H1 (cell line): ENCODE results near the gene STT3B. TPM values are rescaled to one million over a fixed set of nuclear protein-coding genes. Genes with fewer than 3 reads are reported as not detected.

Experiments used
- CTCF ChIA-PET: fragments of 300-600 bp; sonication (Branson Sonifier 250); formaldehyde crosslinking; loops from one replicate; lab custom pipeline; 2021; ENCODE audit not compliant: partially characterized antibody; lab: Charles Lee
- POLR2A ChIA-PET: fragments of 300-600 bp; sonication (Branson Sonifier 250); formaldehyde crosslinking; loops from one replicate; lab custom pipeline; 2021; ENCODE audit warnings: inconsistent platforms; ENCODE audit not compliant: partially characterized antibody; lab: Charles Lee
- DNase-seq, 2 experiments: peaks; one replicate each; pipeline versions ENCODE4 v3.0.0 to v3.0.0-alpha.2; 2010 to 2022; ENCODE audit warnings: low spot score in 2 of 2, low read depth in 1 of 2, mixed read lengths in 1 of 2
- FAIRE-seq: peaks from 2 replicates; lab custom pipeline; 2011; peaks lifted over from hg19 to GRCh38; lab: Jason Lieb, UNC
- H2AFZ ChIP-seq: 2 replicates; pipeline ENCODE4 v1.8.1; 2012; ENCODE audit warnings: low read length, inconsistent platforms
- H2AK5ac ChIP-seq: 2 replicates; pipeline ENCODE4 v1.6.1; 2013; ENCODE audit warnings: low read depth, low read length
- H2BK120ac ChIP-seq: replicated peaks from 2 replicates; pipeline ENCODE3; 2013; ENCODE audit warnings: low read depth, low read length, inconsistent platforms
- H2BK12ac ChIP-seq: 2 replicates; pipeline ENCODE4 v1.6.1; 2013; ENCODE audit warnings: low read depth, low read length
- H2BK15ac ChIP-seq: 2 replicates; pipeline ENCODE4 v1.6.1; 2013; ENCODE audit warnings: low read length
- H2BK20ac ChIP-seq: 2 replicates; pipeline ENCODE4 v1.6.1; 2013; ENCODE audit warnings: low read length
- H2BK5ac ChIP-seq: 2 replicates; pipeline ENCODE4 v1.6.1; 2013; ENCODE audit warnings: low read depth, low read length
- H3K14ac ChIP-seq: 2 replicates; pipeline ENCODE4 v1.6.1; 2013; ENCODE audit warnings: inconsistent platforms; ENCODE audit not compliant: insufficient read length
- H3K18ac ChIP-seq: 2 replicates; pipeline ENCODE4 v1.6.1; 2013; ENCODE audit warnings: low read length; ENCODE audit errors: extremely low read depth
- H3K23ac ChIP-seq: 2 replicates; pipeline ENCODE4 v1.6.1; 2013; ENCODE audit warnings: inconsistent platforms; ENCODE audit not compliant: insufficient read length
- H3K23me2 ChIP-seq: 2 replicates; pipeline ENCODE4 v1.6.1; 2013; ENCODE audit warnings: low read depth, low read length
- H3K27ac ChIP-seq: 2 replicates; pipeline ENCODE4 v1.6.1; 2011; ENCODE audit warnings: low read depth, low read length, inconsistent platforms
- H3K27me3 ChIP-seq, 4 experiments: replicated peaks in 1 of 4; 1 replicate in 1 of 4; 2 replicates in 3 of 4; pipeline versions ENCODE4 v1.6.1 to v1.8.1; 2011 to 2013; ENCODE audit warnings: low read length in 3 of 4, mild to moderate bottlenecking in 3 of 4, inconsistent platforms in 2 of 4, mixed read lengths in 2 of 4, moderate library complexity in 1 of 4; ENCODE audit not compliant: control insufficient read depth in 3 of 4, insufficient read depth in 3 of 4; ENCODE audit errors: extremely low read depth in 1 of 4
- H3K36me3 ChIP-seq, 4 experiments: 2 replicates each; pipeline versions ENCODE4 v1.6.1 to v1.8.1; 2011 to 2013; ENCODE audit warnings: mild to moderate bottlenecking in 4 of 4, low read length in 3 of 4, moderate library complexity in 2 of 4, control low read depth in 1 of 4, inconsistent platforms in 1 of 4; ENCODE audit not compliant: insufficient read depth in 4 of 4, control insufficient read depth in 2 of 4
- H3K4ac ChIP-seq: replicated peaks from 2 replicates; pipeline ENCODE3; 2013; ENCODE audit warnings: low read length, low read depth, mixed read lengths, inconsistent platforms; ENCODE audit not compliant: insufficient read length
- H3K4me1 ChIP-seq, 4 experiments: replicated peaks in 1 of 4; 1 replicate in 1 of 4; 2 replicates in 3 of 4; pipeline versions ENCODE4 v1.6.1 to v1.8.1; 2011 to 2013; ENCODE audit warnings: low read length in 3 of 4, inconsistent platforms in 2 of 4, mixed read lengths in 1 of 4; ENCODE audit not compliant: insufficient read depth in 4 of 4, control insufficient read depth in 3 of 4
- H3K4me2 ChIP-seq, 2 experiments: 2 replicates each; pipeline versions ENCODE4 v1.6.1 to v1.8.1; 2011 to 2013; ENCODE audit warnings: low read depth in 2 of 2, low read length in 2 of 2, control low read depth in 1 of 2, inconsistent platforms in 1 of 2, mild to moderate bottlenecking in 1 of 2; ENCODE audit not compliant: insufficient read depth in 1 of 2
- H3K4me3 ChIP-seq, 4 experiments: fragments of 200-600, 300-600 bp in 1 of 4; sonication (generic), shearing (Covaris generic), sonication (Bioruptor Twin) in 1 of 4; 2 replicates each; pipeline versions ENCODE4 v1.5.1 to v1.8.1; 2011 to 2016; ENCODE audit warnings: low read length in 4 of 4, low read depth in 3 of 4, control low read depth in 2 of 4, inconsistent platforms in 2 of 4, mild to moderate bottlenecking in 2 of 4, mixed read lengths in 1 of 4, moderate library complexity in 1 of 4; ENCODE audit not compliant: insufficient read depth in 2 of 4; ENCODE audit errors: extremely low read depth in 1 of 4
- H3K56ac ChIP-seq: replicated peaks from 2 replicates; pipeline ENCODE3; 2013; ENCODE audit warnings: low read depth, mild to moderate bottlenecking, mixed read lengths, low read length, inconsistent platforms; ENCODE audit not compliant: insufficient read length
- H3K79me1 ChIP-seq: 2 replicates; pipeline ENCODE4 v1.6.1; 2013; ENCODE audit warnings: low read depth, low read length, control low read depth
- H3K79me2 ChIP-seq, 2 experiments: 2 replicates each; pipeline versions ENCODE4 v1.6.1 to v1.8.1; 2012 to 2013; ENCODE audit warnings: low read length in 2 of 2, mild to moderate bottlenecking in 2 of 2, inconsistent platforms in 1 of 2; ENCODE audit not compliant: insufficient read depth in 2 of 2, control insufficient read depth in 1 of 2
- H3K9ac ChIP-seq, 4 experiments: replicated peaks in 1 of 4; 1 replicate in 1 of 4; 2 replicates in 3 of 4; pipeline versions ENCODE4 v1.6.1 to v1.8.1; 2011 to 2013; ENCODE audit warnings: low read depth in 3 of 4, low read length in 3 of 4, control low read depth in 2 of 4, mild to moderate bottlenecking in 2 of 4, moderate library complexity in 2 of 4, inconsistent platforms in 1 of 4; ENCODE audit errors: extremely low read depth in 1 of 4
- H3K9me3 ChIP-seq, 2 experiments: 2 replicates each; pipeline versions ENCODE4 v1.6.1 to v1.8.1; 2012 to 2013; ENCODE audit warnings: mild to moderate bottlenecking in 2 of 2, moderate library complexity in 2 of 2, control low read depth in 1 of 2, inconsistent platforms in 1 of 2, low read depth in 1 of 2, low read length in 1 of 2, mixed read lengths in 1 of 2; ENCODE audit not compliant: insufficient read depth in 2 of 2
- H4K20me1 ChIP-seq, 2 experiments: replicated peaks in 1 of 2; 2 replicates each; pipeline versions ENCODE3 to v1.8.1; 2011 to 2013; ENCODE audit warnings: inconsistent platforms in 2 of 2, low read length in 2 of 2, mild to moderate bottlenecking in 1 of 2; ENCODE audit not compliant: insufficient read depth in 2 of 2, control insufficient read depth in 1 of 2
- H4K5ac ChIP-seq: 2 replicates; pipeline ENCODE4 v1.6.1; 2013; ENCODE audit warnings: low read length, low read depth, mixed read lengths, inconsistent platforms; ENCODE audit not compliant: insufficient read length
- H4K8ac ChIP-seq: 2 replicates; pipeline ENCODE4 v1.8.0; 2013; ENCODE audit warnings: mild to moderate bottlenecking, moderate library complexity, low read length, inconsistent platforms; ENCODE audit not compliant: insufficient read depth; ENCODE audit errors: extremely low read depth
- H4K91ac ChIP-seq: replicated peaks from 2 replicates; pipeline ENCODE3; 2013; ENCODE audit warnings: low read length, mixed read lengths, inconsistent platforms; ENCODE audit not compliant: insufficient read length
- BACH1 ChIP-seq: IDR thresholded peaks from 2 replicates; pipeline ENCODE4 v1.6.1; 2012; ENCODE audit warnings: low read length, improper control_type of control experiment
- CBX5 ChIP-seq: fragments of 300-800, 300-1000 bp; sonication (generic); IDR thresholded peaks from 2 replicates; pipeline ENCODE4 v1.7.1; 2016; ENCODE audit warnings: antibody characterized with exemption, low read length, low read depth
- CTBP2 ChIP-seq: IDR thresholded peaks from 2 replicates; pipeline ENCODE4 v1.7.0; 2011; ENCODE audit warnings: borderline replicate concordance, mild to moderate bottlenecking, moderate library complexity, mixed read lengths, low read length; ENCODE audit not compliant: insufficient read depth, insufficient read length
- CTCF ChIP-seq, 3 experiments: IDR thresholded peaks; 1 replicate in 2 of 3; 2 replicates in 1 of 3; pipeline versions ENCODE4 v1.5.1 to v1.6.1; 2011; ENCODE audit warnings: low read length in 3 of 3, mild to moderate bottlenecking in 3 of 3, inconsistent platforms in 2 of 3, low read depth in 1 of 3, moderate library complexity in 1 of 3; ENCODE audit not compliant: insufficient read depth in 1 of 3; ENCODE audit errors: control extremely low read depth in 1 of 3
- EGR1 ChIP-seq: IDR thresholded peaks from 2 replicates; pipeline ENCODE4 v1.6.1; 2011; ENCODE audit warnings: low read depth, low read length, borderline replicate concordance
- JUND ChIP-seq: IDR thresholded peaks from 2 replicates; pipeline ENCODE4 v1.6.1; 2011; ENCODE audit warnings: mild to moderate bottlenecking, improper control_type of control experiment, low read length
- MAX ChIP-seq: IDR thresholded peaks from 2 replicates; pipeline ENCODE4 v1.6.1; 2012; ENCODE audit warnings: inconsistent platforms
- POLR2AphosphoS5 ChIP-seq: IDR thresholded peaks from 2 replicates; pipeline ENCODE4 v1.6.1; 2011; ENCODE audit warnings: low read depth, low read length
- RAD21 ChIP-seq, 2 experiments: IDR thresholded peaks in 1 of 2; conservative IDR thresholded peaks in 1 of 2; 2 replicates each; pipeline ENCODE4 v1.6.1; 2011; ENCODE audit warnings: low read depth in 2 of 2, low read length in 2 of 2, improper control_type of control experiment in 1 of 2, inconsistent platforms in 1 of 2, mild to moderate bottlenecking in 1 of 2, moderate library complexity in 1 of 2
- SP2 ChIP-seq: IDR thresholded peaks from 2 replicates; pipeline ENCODE4 v1.6.1; 2012; ENCODE audit warnings: mild to moderate bottlenecking, low read length, inconsistent platforms
- SRF ChIP-seq: IDR thresholded peaks from 2 replicates; pipeline ENCODE4 v1.6.1; 2011; ENCODE audit warnings: mild to moderate bottlenecking, low read depth, low read length, moderate library complexity
- TCF12 ChIP-seq: IDR thresholded peaks from 2 replicates; pipeline ENCODE4 v1.6.1; 2011; ENCODE audit warnings: low read depth, mild to moderate bottlenecking, low read length
- WGBS, 2 experiments: shearing (Covaris generic) in 1 of 2; methylation state at CpG; one replicate each; pipeline versions ENCODE4 v1.1.6 to v1.1.7; 2013 to 2015; ENCODE audit warnings: low lambda C conversion rate in 2 of 2, mixed read lengths in 2 of 2, inconsistent platforms in 1 of 2, low coverage in 1 of 2, missing lambda C conversion rate in 1 of 2; ENCODE audit not compliant: insufficient replicate concordance in 2 of 2, insufficient coverage in 1 of 2, insufficient read length in 1 of 2; ENCODE audit errors: extremely low coverage in 1 of 2, missing lambda C conversion rate in 1 of 2; 5-methylcytosine and 5-hydroxymethylcytosine counted together
- polyA plus RNA-seq, 7 experiments: library from polyadenylated mRNA; depleted of rRNA in 3 of 7; stranded (reverse) in 5 of 7; unstranded in 2 of 7; fragments of >200 nt in 5 of 7; fragments of 200-250 nt in 2 of 7; gene quantifications; 1 replicate in 5 of 7; 2 replicates in 1 of 7; 4 replicates in 1 of 7; pipeline versions ENCODE4 v1.2.1 to v1.2.3, GENCODE V29; 2011 to 2013; ENCODE audit warnings: missing spikeins in 2 of 7, mixed read lengths in 2 of 7
- total RNA-seq: library from RNA; stranded (reverse); fragmentation: NEBNext Ultra II Directional; extraction: Animal tissue kit (Norgen Biotek cat#: 25700); gene quantifications from 2 replicates; pipeline ENCODE4 v1.2.1, GENCODE V29; 2021

STT3B gene
- total and polyA plus RNA-seq, 2 of the 8 experiments (the other 6 are each of a cell fraction or from before 2014, with no cell fraction given): 43.5 to 134 TPM

- no peak overlapping the region for H2BK20ac ChIP-seq
- H3K4me3 ChIP-seq: no peak overlapping the region
- no peaks in the 10 kb centered on the region for H3K4me1 ChIP-seq
- no peak overlapping the region for H4K8ac ChIP-seq
- no peak for DNase-seq
- H2BK5ac ChIP-seq: no peak overlapping the region
- H3K56ac ChIP-seq: no peak overlapping the region
- no peak overlapping the region for H4K5ac ChIP-seq
- H2BK120ac ChIP-seq: no peak overlapping the region
- H4K91ac ChIP-seq: no peak overlapping the region
- H3K4ac ChIP-seq: no peak overlapping the region
- no peak overlapping the region for H3K9ac ChIP-seq
- H3K27me3 ChIP-seq: no peaks in the 10 kb centered on the region
- CTCF ChIA-PET: interaction anchor here (0.6 to 1.0 kb wide), 2 partner anchors 105 to 119 kb away, joined by 3 read pairs; no protein-coding TSS in a partner anchor
- no peak overlapping the region for H3K18ac ChIP-seq
- no peak overlapping the region for H2BK12ac ChIP-seq
- no peak overlapping the region for H2AFZ ChIP-seq
- no peak overlapping the region for H3K23ac ChIP-seq
- H3K4me2 ChIP-seq: no peak overlapping the region
- no peak overlapping the region for H3K14ac ChIP-seq
- 90% methylated on average over 17 of the region's 17 CpGs; no CpG with 5 or more reads in 1 of the 2 experiments for WGBS, 2 experiments
- no peak overlapping the region for H3K27ac ChIP-seq
- no peak for FAIRE-seq
- no peaks in the 10 kb centered on the region for H4K20me1 ChIP-seq
- H3K23me2 ChIP-seq: no peaks in the 10 kb centered on the region
- no peaks in the 10 kb centered on the region for H3K79me2 ChIP-seq
- no peaks in the 10 kb centered on the region; the same call in 1 of the 2 replicates for H3K79me1 ChIP-seq
- POLR2A ChIA-PET: no interaction called here
- H3K36me3 ChIP-seq: peaks cover 0 to 24% (median 8%) of the 10 kb centered on the region in 4 experiments; a peak in 5 of 8 replicates
- no peak overlapping the region for H2AK5ac ChIP-seq
- no peaks in the 10 kb centered on the region for H3K9me3 ChIP-seq
- no peak overlapping the region for H2BK15ac ChIP-seq
- TF ChIP-seq RAD21 (IDR thresholded peaks at IDR 0.05 in 1 of 2, conservative IDR thresholded peaks at IDR 0.05 in 1 of 2; ENCODE audit: low read depth in 2 of 2, low read length in 2 of 2) (no peak), MAX (no peak), BACH1 (no peak), TCF12 (no peak), POLR2AphosphoS5 (no peak), JUND (no peak), CBX5 (no peak), CTBP2 (no peak), CTCF (IDR thresholded peaks at IDR 0.05; ENCODE audit: control extremely low read depth in 1 of 3, insufficient read depth in 1 of 3, low read depth in 1 of 3, low read length in 3 of 3) (no peak), EGR1 (no peak), SP2 (no peak), SRF (no peak)
Observed at GRCh38 chr3:31664031-31664430, 131.3 kb downstream of the STT3B start.
